Globus pallidus (tissue), 1 donor: ENCODE measurements around the gene BICD1.

Source experiments
- DNase-seq: peaks from one replicate; pipeline ENCODE4 v3.0.0-alpha.2; 2015; ENCODE audit warnings: low spot score

BICD1 gene

DNA sequence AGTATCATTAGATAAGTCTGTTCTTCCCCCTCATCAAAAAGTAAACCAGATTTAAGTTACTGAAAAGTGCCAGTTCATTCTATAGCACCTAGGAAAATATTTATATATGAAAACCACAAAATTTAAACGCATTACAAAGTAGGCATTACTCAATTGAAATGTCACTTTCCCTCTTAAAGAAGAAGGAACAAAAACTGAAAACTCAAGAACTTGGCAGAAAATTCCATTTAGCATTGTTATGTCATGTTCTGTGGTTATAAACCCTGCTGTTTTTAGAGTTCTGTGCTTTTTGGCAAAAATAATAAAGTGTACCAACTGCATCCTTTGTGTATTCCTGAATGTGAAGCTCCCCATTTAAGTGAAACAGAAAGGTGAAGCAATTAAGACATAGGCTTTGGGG lies 296.3 kb downstream of the BICD1 start:
- DNase-seq, result no peak

DNA sequence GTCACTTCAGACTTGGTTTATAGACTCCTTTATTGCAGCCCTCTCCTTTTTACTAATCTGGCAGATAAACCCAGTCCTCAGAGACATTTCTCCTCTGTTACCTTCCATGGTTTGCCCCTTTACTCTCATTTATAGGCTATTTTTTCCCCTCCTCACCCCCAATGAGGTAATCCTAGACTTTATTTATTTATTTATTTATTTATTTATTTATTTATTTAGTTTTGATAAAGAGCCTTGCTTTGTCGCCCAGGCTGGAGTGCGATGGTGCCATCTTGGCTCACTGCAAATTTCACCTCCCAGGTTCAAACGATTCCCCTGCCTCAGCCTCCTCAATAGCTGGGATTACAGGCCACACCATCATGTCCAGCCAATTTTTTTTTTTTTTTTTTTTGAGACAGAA lies 301.1 kb downstream of the BICD1 start:
- DNase-seq, result no peak

- DNase-seq, result no peak
Measured at GRCh38 chr12:32413412-32413811, 306.8 kb downstream of the BICD1 start.

GRCh38 chr12:32418221-32418620 lies 311.6 kb downstream of the BICD1 start:
- no peak for DNase-seq

DNA sequence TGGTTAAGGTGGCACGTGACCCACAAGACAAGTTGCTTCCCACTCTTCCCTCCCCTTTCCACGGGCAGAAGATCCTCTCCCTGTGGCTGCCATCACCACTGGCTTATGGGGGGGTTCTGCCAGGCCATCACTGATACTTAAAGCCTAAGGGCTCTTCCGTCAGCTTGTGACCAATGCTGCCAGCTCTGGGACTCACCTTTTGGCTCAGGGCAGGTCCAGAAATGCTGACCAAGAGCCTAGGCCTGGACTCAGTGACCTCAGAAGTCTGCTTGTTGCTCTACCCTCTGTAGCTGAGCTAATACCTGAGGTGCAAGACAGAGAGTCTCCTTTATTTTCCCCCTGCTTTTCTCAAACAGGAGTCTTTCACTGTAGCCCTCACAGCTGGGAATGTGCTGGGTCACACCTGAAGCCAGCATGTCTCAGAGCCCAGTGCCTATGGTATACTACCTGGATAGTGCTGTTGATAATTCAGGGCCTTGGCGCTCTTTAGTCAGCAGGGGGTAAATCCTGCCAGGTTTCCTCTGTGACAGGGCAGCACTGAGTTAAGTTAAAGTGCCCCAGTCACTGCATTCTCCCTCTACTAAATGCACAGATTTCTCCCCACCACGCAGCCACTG lies 312.4 kb downstream of the BICD1 start:
- no peak for DNase-seq

GRCh38 chr12:32419520-32419960 lies 312.9 kb downstream of the BICD1 start:
- no peak for DNase-seq

DNA sequence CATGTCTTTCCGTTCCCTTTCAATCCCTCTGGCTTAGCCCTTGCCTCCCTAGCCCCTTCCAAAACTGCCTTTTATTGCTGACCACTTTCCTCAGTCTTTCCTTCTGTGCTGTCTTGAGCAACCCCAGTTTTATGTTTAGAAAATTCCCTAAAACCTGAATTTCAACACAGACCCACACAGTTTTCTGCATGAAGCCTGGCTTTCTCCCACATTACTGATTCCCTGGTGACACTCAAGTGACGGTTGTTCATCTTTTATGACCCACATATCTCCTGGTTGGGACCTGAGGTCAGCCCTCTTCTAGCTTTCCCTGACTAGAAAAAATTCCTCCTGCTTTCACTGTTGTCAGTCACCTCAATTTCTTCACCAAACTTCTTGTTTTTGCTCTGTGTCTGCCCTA lies 313.7 kb downstream of the BICD1 start:
- no peak for DNase-seq

DNA sequence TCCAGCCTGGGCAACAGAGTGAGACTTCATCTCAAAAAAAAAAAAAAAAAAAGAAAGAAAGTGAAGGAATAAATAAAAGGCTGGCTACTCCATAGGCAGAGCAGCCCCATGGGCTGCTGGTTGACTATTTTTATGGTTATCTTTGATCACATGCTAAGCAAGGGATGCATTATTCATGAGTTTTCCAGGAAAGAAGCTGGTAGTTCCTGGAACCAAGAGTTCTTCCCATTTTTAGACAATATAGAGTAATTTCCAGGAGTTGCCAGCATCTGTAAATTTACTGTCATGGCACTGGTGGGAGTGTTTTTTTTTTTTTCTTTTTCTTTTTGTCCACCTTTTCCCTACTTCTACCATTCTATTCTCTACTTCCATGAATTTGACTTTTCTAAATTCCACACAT lies 316.9 kb downstream of the BICD1 start:
- DNase-seq, result no peak

GRCh38 chr12:32431025-32431424 lies 324.4 kb downstream of the BICD1 start:
- no peak for DNase-seq
